ENCODE measurements around the gene SEC61B. TPM values are rescaled to one million over a fixed set of nuclear protein-coding genes. Genes with fewer than 3 reads are reported as not detected.

SEC61B gene
- total RNA-seq, 4 donors from 2014 or later, result 78.8 to 143 (median 117) TPM

GRCh38 chr9:99199938-99200539 lies 22.0 kb upstream of the SEC61B start:
- Histone ChIP-seq H3K4me3 (no peak overlapping the region), H3K36me3 (no peaks in the 10 kb centered on the region), H3K9me3 (no peaks in the 10 kb centered on the region), H3K27me3 (no peaks in the 10 kb centered on the region), H3K4me1 (no peaks in the 10 kb centered on the region), H3K27ac (no peak overlapping the region)
- TF ChIP-seq POLR2A (IDR thresholded peaks at IDR 0.05), result no peak
- no peak for TF ChIP-seq CTCF (IDR thresholded peaks at IDR 0.05)
- intact Hi-C loops (cut with DNase I), result no loop called here
- 69 to 84% methylated on average over 8 of the region's 8 CpGs for WGBS, 2 donors
- no peak for DNase-seq

- no peaks in the 10 kb centered on the region for H3K9me3 ChIP-seq
- intact Hi-C loops (cut with DNase I), result no loop called here
- H3K4me3 ChIP-seq, result no peak overlapping the region
- WGBS, 2 donors, result 69 to 75% methylated on average over 5 of the region's 5 CpGs
- H3K27ac ChIP-seq, result no peak overlapping the region
- H3K4me1 ChIP-seq, result no peaks in the 10 kb centered on the region
- TF ChIP-seq CTCF (IDR thresholded peaks at IDR 0.05) (no peak), POLR2A (IDR thresholded peaks at IDR 0.05) (no peak)
- no peaks in the 10 kb centered on the region for H3K27me3 ChIP-seq
- no peaks in the 10 kb centered on the region for H3K36me3 ChIP-seq
- DNase-seq, result no peak
Measured at GRCh38 chr9:99201603-99202002, 20.5 kb upstream of the SEC61B start.

GRCh38 chr9:99210572-99210971 lies 11.5 kb upstream of the SEC61B start:
- intact Hi-C loops (cut with DNase I), result no loop called here

GRCh38 chr9:99211746-99212145 lies 10.3 kb upstream of the SEC61B start:
- intact Hi-C loops (cut with DNase I), result no loop called here
- peaks cover 0 to 7% (median 7%) of the 10 kb centered on the region in 3 donors for H3K9me3 ChIP-seq
- DNase-seq, result no peak
- WGBS, 2 donors, result 100% methylated on average over 1 of the region's 1 CpG
- no peaks in the 10 kb centered on the region for H3K4me1 ChIP-seq
- H3K4me3 ChIP-seq, result no peak overlapping the region
- H3K27me3 ChIP-seq, result no peaks in the 10 kb centered on the region
- TF ChIP-seq POLR2A (IDR thresholded peaks at IDR 0.05), result no peak
- no peak for TF ChIP-seq CTCF (IDR thresholded peaks at IDR 0.05)
- no peak overlapping the region for H3K27ac ChIP-seq
- H3K36me3 ChIP-seq, result peaks cover 0 to 22% (median 0%) of the 10 kb centered on the region in 3 donors

More at GRCh38 chr9:99210572-99210971, 11.5 kb upstream of the SEC61B start:
- no peak for TF ChIP-seq POLR2A (IDR thresholded peaks at IDR 0.05)
- TF ChIP-seq CTCF (IDR thresholded peaks at IDR 0.05), result no peak
- peaks cover 0 to 15% (median 0%) of the 10 kb centered on the region in 3 donors for H3K36me3 ChIP-seq
- peaks cover 0 to 7% (median 7%) of the 10 kb centered on the region in 3 donors for H3K9me3 ChIP-seq
- H3K27ac ChIP-seq, result no peak overlapping the region
- no peaks in the 10 kb centered on the region for H3K4me1 ChIP-seq
- no peak for DNase-seq
- no peaks in the 10 kb centered on the region for H3K27me3 ChIP-seq
- H3K4me3 ChIP-seq, result no peak overlapping the region

- intact Hi-C loops (cut with DNase I), result no loop called here
- Histone ChIP-seq H3K4me3 (no peak overlapping the region), H3K9me3 (peaks cover 0 to 7% (median 7%) of the 10 kb centered on the region in 3 donors), H3K4me1 (no peaks in the 10 kb centered on the region), H3K27ac (no peak overlapping the region), H3K27me3 (no peaks in the 10 kb centered on the region), H3K36me3 (peaks cover 0 to 35% (median 0%) of the 10 kb centered on the region in 3 donors)
- 72 to 100% methylated on average over 1 of the region's 1 CpG for WGBS, 2 donors
- no peak for TF ChIP-seq CTCF (IDR thresholded peaks at IDR 0.05)
- no peak for TF ChIP-seq POLR2A (IDR thresholded peaks at IDR 0.05)
- no peak for DNase-seq
Measured at GRCh38 chr9:99213197-99213596, 8.9 kb upstream of the SEC61B start.
